GM21360 (cell line): ENCODE results near the gene KDM2A.

Experiments
- ATAC-seq: cut with Tn5 transposase; IDR thresholded peaks from one replicate; pipeline ENCODE4 v1.9.1; 2021; ENCODE audit warnings: mild to moderate bottlenecking, moderate library complexity; ENCODE audit not compliant: unreplicated experiment

KDM2A gene

DNA sequence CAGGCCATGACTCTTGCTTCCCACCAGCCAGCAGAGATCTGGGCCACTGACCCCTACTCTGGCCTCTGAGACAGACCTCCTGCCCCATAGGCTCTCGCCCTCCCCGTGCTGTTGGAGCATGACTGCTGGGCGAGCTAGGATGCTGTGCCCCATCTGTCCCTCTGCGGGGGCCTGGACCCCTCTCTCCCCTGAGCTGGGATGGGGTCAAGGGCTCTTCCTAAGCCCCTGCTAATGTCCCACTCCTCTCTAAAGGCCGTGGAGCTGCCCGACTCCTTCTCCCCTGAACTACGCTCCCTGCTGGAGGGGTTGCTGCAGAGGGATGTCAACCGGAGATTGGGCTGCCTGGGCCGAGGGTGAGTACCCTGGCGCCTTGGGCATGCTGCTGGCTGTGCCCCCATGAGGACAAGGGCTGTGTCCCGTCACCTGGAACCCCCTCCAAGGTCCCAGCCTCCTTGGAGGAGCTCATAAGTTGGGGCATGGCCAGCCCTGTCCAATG lies 163.9 kb downstream of the KDM2A start:
- ATAC-seq = no peak

DNA sequence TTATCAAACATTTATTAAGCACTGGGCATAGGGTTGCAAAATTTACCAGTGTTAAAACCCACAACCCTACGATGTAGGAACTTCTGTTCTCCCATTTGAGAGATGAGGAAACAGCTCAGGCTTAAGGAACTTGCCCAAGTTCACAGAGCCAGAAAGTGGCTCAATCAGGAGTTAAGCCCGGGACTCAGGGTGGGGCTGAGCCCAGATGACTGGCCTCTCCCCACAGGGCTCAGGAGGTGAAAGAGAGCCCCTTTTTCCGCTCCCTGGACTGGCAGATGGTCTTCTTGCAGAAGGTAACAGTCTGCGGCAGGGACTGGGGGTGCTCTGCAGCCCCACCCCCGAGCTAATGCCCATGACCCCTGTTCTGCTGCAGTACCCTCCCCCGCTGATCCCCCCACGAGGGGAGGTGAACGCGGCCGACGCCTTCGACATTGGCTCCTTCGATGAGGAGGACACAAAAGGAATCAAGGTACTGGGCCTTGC lies 164.5 kb downstream of the KDM2A start:
- ATAC-seq = no peak

DNA sequence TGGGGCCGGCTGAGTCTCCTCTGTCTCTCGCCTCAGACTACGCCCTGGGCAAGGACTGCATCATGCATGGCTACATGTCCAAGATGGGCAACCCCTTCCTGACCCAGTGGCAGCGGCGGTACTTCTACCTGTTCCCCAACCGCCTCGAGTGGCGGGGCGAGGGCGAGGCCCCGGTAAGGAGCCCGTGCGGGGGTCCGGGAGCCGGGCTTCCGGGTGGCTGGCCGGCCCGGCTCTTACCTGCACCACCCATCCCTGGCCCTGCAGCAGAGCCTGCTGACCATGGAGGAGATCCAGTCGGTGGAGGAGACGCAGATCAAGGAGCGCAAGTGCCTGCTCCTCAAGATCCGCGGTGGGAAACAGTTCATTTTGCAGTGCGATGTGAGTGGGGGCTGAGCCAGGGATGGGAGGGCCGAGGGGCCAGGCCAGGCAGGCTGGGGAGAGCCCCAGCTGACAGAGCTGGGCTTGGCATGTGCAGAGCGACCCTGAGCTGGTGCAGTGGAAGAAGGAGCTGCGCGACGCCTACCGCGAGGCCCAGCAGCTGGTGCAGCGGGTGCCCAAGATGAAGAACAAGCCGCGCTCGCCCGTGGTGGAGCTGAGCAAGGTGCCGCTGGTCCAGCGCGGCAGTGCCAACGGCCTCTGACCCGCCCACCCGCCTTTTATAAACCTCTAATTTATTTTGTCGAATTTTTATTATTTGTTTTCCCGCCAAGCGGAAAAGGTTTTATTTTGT lies 165.9 kb downstream of the KDM2A start:
- ATAC-seq = no peak

DNA sequence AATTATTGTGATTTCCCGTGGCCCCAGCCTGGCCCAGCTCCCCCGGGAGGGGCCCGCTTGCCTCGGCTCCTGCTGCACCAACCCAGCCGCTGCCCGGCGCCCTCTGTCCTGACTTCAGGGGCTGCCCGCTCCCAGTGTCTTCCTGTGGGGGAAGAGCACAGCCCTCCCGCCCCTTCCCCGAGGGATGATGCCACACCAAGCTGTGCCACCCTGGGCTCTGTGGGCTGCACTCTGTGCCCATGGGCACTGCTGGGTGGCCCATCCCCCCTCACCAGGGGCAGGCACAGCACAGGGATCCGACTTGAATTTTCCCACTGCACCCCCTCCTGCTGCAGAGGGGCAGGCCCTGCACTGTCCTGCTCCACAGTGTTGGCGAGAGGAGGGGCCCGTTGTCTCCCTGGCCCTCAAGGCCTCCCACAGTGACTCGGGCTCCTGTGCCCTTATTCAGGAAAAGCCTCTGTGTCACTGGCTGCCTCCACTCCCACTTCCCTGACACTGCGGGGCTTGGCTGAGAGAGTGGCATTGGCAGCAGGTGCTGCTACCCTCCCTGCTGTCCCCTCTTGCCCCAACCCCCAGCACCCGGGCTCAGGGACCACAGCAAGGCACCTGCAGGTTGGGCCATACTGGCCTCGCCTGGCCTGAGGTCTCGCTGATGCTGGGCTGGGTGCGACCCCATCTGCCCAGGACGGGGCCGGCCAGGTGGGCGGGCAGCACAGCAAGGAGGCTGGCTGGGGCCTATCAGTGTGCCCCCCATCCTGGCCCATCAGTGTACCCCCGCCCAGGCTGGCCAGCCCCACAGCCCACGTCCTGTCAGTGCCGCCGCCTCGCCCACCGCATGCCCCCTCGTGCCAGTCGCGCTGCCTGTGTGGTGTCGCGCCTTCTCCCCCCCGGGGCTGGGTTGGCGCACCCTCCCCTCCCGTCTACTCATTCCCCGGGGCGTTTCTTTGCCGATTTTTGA lies 166.8 kb downstream of the KDM2A start:
- ATAC-seq = no peak

DNA sequence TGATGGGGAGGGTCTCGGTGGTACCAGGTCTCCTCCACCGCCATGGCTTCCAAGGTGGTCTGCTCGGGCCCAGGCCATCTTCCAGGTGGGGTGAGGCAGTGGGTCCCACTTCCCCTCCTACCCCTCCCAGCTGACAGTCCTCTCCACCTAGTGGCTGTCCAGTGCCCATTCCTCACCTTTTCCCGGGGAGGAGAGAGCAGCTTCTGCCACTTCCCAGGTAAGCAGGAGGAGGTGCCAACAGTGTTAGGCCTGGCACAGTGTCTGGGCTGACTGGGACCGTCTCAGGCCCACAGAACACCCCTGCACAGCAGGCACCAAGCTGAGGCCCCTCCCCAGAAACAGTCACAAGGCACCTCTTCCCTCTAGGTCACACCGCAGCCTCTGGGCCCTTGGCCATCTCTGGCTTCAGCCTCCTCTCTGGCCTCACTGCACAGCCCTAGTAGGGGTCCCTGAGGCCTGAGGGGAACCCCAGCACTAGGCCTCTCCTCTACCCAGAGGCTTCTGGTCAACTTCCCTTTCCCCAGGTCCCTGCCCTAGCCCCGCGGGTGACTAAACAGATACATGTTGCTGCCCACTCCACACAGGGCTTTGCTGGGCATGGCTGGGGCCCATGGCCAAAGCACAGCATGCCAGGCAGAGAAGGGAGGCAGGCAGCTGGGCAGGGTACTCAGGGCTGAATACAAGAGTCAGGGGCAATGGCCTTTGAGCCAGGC lies 167.7 kb downstream of the KDM2A start:
- ATAC-seq = no peak

DNA sequence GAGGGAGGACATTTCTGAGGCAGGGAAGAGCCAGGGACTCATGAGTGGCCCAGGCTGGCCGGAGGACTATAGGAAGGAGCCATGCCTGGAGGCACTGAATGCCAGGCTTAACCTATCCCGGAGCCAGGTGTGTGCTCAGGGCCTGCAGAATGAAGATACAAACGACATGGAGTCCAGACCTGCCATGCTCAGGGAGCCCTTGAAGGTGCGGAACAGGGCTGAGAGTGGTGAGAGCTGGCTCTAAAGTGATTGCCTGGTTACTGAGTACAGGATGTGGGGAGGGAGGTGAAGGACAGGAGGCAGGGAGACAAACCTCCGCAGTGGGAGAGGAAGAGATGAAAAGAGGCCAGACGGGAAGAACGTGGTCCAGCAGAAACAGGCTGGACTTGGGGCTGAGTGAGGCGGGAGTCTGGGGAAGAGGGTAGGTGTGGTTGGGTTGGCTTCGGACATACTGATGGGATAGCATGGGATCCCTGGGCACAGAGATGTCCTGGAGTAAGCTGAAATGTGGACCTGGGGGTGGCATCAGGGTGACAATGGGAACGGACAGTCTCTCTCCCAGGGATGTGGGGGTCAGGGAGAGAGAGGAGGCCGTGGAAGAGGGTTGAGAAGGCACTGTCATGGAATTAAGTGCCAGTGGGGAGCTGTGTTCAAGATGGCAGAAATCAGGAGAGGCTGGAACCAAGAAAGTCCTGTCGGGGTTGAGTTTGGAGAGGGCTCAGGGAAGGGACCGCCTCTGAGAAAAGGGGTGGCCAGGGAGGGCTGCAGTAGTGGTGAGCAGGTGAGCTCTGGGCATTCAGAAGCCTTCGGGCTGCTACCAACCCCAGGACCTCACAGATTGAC lies 168.5 kb downstream of the KDM2A start:
- no peak for ATAC-seq

DNA sequence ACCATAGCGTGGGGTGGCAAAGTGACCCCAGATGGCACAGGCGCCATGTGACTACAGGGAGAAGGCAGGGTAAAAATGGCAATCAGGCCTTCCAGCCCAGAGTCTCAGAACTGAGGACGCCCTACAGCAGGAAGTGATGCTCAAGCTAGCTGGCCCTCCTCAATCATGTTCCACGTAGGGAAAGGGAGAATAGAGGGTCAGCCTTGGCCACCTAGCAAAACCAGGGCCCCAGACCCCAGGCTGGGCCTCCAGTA lies 169.1 kb downstream of the KDM2A start:
- ATAC-seq = peak; percentile 4

DNA sequence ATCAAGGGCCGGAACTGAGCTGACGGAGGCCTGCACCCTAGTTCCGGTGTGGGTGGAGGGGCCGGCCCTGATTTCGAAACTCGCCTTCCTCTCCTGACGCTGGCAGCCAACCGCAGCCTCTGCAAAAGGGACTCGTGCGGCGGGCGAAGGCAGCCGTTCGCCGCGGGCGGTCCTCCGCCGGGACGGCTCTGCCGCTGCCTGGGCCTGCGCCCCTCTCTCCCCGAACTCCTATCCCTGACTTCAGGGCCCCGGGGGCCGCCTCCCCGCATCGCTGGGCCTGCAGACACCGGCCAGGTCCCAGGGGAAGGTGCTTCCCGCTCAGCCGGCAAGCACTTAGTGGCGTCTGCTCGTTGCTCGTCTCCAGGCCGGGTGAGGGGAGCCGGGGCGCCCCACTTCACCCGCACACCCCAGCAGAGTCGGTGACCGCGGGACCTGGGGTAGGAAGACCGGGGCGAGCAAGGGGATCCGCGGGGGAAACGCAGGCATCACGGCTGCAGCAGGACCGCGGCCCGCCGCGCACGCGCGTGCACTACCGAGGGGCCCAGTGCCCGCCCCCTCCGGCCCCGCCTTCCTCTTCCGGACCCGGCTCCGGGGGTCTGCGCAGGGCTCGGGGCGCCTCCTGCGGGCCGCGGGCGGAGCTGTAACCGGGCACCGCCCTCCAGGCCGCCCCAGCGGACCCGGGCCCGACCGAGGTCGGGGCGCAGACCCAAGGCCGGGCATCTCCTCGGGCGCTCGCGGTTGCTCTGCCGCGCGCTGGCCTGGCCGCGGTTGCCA lies 169.6 kb downstream of the KDM2A start:
- peak; percentile 51 for ATAC-seq

DNA sequence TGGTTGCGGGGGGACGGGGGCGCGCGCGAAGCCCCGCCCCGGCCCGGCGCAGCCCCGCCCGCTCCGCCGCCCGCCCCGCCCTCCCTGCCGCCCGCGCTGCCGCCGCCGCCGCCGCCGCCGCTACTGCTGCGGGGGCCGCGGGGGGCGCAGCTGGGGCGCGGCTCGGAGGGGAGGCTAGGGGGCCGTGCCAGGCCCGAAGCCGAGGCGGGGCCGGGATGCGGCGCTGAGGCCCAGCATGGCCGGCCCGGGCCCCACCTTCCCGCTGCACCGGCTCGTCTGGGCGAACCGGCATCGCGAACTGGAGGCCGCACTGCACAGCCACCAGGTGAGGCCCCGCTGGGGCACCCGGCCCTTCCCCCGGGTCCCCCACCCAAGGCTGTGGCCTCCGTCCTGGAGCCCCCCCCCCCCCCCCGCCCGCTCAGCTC lies 170.2 kb downstream of the KDM2A start, which contains the start of gene ANKRD13D:
Gene ANKRD13D, plus strand, starts transcription at position 78 of the 425 bp plus-strand sequence. Its CDS starts 158 bp downstream, at position 236.
- ATAC-seq = peak; percentile 37

DNA sequence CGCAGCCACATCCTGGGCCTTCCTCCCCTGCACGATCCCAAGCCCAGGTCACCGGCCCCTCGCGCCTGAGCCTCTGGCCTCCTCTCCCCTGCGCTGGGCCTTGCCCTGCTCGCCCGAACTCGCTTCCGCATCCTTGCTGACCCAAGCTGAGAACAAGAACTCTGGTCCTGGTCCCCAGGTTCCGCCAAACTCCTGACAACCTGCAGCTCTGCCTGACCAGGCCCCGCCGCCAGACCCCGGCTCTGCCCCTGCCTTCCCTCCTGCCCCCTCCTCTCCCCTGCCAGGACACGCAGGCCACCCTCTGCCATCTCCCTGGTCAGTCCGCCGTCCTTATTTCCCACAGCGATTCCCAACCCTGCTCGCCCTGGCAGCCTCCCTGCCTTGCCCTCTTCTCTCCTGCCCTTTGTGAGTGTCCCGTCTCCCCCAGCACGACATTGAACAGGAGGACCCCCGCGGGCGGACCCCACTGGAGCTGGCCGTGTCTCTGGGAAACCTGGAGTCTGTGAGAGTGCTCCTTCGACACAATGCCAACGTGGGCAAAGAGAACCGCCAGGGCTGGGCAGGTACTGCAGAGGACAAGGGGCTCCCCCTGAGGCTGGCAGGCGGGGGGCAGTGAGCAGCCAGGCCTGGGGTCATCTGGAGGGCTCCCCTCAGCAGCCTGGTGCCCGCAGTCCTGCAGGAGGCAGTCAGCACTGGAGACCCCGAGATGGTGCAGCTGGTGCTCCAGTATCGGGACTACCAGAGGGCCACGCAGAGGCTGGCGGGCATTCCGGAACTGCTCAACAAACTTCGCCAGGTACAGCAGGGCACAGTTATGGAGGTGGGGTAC lies 170.8 kb downstream of the KDM2A start:
- no peak for ATAC-seq

DNA sequence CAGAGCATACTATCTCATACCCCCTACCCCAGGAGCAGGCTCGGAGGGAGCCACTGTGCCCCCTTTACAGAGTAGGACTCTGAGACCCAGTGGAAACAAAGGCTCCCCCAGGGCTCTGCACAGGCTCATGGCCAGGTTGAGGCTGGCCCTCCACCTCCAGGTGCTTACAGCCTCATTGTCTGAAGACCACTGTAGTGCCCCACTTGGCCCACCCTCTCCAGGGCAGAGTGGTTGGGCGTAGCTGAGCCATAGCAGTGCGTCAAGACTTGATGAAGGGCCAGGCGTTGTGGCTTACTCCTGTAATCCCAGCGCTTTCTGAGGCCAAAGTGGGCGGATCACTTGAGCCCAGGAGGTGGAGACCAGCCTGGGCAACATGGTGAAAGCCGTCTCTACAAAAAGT lies 171.7 kb downstream of the KDM2A start:
- no peak for ATAC-seq

DNA sequence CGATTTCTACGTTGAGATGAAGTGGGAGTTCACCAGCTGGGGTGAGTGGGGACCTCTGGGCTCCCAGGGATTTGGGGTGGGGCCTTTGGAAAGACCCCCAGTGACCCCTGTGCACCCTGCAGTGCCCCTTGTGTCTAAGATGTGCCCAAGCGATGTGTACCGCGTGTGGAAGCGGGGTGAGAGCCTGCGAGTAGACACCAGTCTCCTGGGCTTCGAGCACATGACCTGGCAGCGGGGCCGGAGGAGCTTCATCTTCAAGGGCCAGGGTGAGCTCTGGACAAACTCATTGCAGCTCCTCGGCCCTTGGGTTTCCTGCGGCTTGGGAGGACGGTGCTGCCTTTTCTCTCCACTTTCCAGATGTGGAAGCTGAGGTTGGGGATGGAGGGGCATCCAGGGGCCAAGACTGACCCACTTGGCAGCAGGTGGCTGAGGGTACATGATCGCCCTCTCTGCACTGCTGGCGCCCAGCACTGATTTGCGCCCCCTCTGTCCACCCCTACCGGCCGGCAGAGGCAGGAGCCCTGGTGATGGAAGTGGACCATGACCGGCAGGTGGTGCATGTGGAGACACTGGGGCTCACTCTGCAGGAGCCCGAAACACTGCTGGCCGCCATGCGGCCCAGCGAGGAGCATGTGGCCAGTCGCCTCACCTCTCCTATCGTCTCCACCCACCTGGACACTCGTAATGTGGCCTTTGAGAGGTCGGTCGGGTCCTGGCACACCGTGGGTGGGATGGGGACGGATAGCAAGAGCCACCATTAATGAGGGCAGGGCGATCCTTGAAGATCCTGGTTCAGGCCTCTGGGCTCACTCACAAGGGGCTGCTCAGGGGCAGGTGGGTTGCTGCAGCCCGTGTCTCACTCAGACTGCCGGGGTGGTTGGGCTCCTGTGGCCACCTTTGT lies 172.7 kb downstream of the KDM2A start:
- no peak for ATAC-seq

DNA sequence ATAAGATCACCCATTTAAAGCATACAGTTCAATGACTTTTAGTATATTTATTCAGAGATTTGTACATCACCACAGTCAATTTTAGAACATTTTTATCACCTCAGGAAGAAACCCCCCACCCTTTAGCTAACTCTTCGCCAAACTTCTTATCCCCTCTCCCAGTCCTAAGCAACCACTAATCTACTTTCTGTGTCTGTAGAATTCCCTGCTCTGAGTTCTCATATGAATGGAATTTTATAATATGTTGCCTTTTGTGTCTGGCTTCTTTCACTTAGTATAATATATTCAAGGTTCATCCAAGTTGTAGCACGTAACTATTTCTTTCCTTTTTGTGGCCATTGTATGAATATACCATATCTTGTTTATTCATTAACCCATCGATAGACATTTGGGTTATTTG lies 173.6 kb downstream of the KDM2A start:
- no peak for ATAC-seq

DNA sequence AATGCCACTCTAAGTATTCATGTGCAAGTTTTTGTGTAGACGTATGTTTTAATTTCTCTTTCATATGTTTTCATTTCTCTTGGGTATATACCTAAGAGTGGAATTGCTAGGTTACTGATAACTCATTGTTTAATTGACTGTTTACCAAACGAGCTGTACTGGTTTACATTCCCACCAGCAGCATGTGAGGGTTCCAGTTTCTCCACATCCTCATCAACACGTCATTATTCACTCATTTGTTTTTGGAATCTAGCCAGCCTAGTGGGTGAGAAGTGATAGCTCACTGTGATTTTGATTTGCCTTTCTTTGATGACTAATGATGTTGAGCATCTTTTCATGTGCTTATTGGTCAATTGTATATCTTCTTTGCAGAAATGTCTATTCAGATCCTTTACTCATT lies 174.0 kb downstream of the KDM2A start:
- no peak for ATAC-seq

DNA sequence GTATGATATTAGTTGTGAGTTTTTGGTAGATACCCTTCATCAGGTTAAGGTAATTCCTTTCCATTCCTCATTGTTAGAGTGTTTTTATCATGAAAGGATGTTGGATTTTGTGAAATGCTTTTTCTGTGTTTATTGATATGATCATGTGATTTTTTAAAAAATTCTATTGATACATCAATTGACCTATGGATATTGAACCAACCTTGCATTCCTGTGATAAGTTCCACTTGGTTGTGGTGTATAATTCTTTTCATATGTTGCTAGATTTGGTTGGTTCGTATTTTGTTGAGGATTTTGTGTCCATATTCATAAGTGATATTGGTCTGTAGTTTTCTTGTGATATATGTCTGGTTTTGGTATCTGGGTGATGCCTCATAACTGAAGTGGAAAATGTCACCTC lies 176.8 kb downstream of the KDM2A start:
- ATAC-seq = no peak

DNA sequence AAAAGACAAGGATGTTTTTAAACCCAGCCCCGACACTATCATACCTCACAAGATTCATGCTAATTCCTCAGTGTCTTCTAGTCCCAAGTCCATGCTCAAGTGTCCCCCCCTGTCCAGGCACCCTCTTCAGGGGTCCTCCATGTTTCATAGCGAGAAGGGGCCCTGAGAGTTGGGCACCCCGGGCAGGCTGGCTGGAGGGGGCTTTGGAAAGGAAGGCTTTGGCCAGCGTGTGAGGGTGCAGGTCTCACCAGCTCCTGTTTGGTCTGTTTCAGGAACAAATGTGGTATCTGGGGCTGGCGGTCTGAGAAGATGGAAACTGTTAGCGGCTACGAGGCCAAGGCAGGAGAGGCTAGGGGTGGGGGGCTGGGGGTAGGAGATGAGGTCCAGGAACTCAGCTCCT lies 179.7 kb downstream of the KDM2A start:
- no peak for ATAC-seq

DNA sequence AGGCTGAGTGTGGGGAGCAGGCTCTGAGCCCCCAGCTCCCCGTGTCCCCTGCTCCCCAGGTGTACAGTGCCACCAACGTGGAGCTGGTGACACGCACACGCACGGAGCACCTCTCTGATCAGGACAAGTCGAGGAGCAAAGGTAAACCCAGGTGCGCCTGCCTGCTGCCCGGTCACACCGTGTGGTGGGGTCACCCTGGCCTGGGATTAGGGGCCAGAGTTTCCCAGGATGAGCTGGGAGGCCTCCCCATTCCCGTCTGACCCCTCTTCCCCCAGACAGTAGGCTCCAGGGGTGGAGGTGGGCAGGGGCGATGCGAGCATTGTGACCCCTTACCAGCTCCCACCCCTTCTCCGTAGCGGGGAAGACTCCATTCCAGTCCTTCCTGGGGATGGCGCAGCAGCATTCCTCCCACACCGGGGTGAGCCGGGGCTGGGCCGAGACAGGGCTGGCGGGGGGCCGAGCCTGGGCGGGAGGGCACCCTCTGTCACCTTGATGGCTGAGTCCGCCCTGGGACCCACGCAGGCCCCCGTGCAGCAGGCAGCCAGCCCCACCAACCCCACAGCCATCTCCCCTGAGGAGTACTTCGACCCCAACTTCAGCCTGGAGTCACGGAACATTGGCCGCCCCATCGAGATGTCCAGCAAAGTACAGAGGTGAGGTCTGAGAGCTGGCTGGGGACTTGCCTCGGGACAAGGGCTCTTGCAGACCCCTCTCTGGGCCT lies 180.6 kb downstream of the KDM2A start:
- no peak for ATAC-seq
